Keratinocyte (primary cell): ENCODE results near the gene SORL1.

Experiments used
- CTCF ChIP-seq, 3 experiments: IDR thresholded peaks in 1 of 3; conservative IDR thresholded peaks in 1 of 3; optimal IDR thresholded peaks in 1 of 3; 2 replicates in 2 of 3; 3 replicates in 1 of 3; pipeline versions ENCODE3 to v1.5.1; 2011; ENCODE audit warnings: low read length in 3 of 3, mild to moderate bottlenecking in 3 of 3, moderate library complexity in 2 of 3, control low read depth in 1 of 3, inconsistent platforms in 1 of 3; ENCODE audit not compliant: insufficient read depth in 2 of 3; ENCODE audit errors: extremely low read depth in 1 of 3
- EZH2 ChIP-seq: IDR thresholded peaks from one replicate; pipeline ENCODE4 v1.6.1; 2012; ENCODE audit warnings: inconsistent platforms, mild to moderate bottlenecking, low read length, moderate library complexity

GRCh38 chr11:121415856-121416255 lies 36.3 kb upstream of the SORL1 start:
- TF ChIP-seq EZH2 (no peak), CTCF (optimal IDR thresholded peaks at IDR 0.05 in 1 of 3, IDR thresholded peaks at IDR 0.05 in 1 of 3, conservative IDR thresholded peaks at IDR 0.05 in 1 of 3; ENCODE audit: extremely low read depth in 1 of 3, insufficient read depth in 2 of 3, low read length in 3 of 3) (no peak)
